ENCODE measurements around the gene SRSF4. TPM values are rescaled to one million over a fixed set of nuclear protein-coding genes. Genes with fewer than 3 reads are reported as not detected.

SRSF4 gene
- polyA plus RNA-seq, 1 of the 3 experiments (the other 2 are of a cell fraction): 62.6 TPM

GRCh38 chr1:29129916-29130315 is 51.8 kb downstream of the SRSF4 start (continued):
- TF ChIP-seq MEF2A (IDR thresholded peaks at IDR 0.05; ENCODE audit: borderline replicate concordance, low read depth) (no peak), RCOR1 (IDR thresholded peaks at IDR 0.05; ENCODE audit: low read length) (no peak), TEAD4 (IDR thresholded peaks at IDR 0.05; ENCODE audit: borderline replicate concordance, insufficient read depth) (no peak), CTCF (IDR thresholded peaks at IDR 0.05) (no peak), MXI1 (IDR thresholded peaks at IDR 0.05; ENCODE audit: low read depth, low read length) (no peak)

GRCh38 chr1:29128739-29129138 is 53.0 kb downstream of the SRSF4 start:
- POLR2A ChIA-PET: no interaction called here
- no peaks in the 10 kb centered on the region for H3K79me2 ChIP-seq (ENCODE audit: insufficient read depth)
- H4K20me1 ChIP-seq (ENCODE audit: insufficient read depth): no peaks in the 10 kb centered on the region
- peaks cover 0 to 3% of the 10 kb centered on the region in 2 experiments; a peak in 1 of 4 replicates for H3K4me1 ChIP-seq (ENCODE audit: control insufficient read depth in 1 of 2, insufficient read depth in 2 of 2, low read depth in 1 of 2, low read length in 1 of 2)
- CTCF ChIA-PET: interaction anchor here (1.1 to 1.4 kb wide), 3 partner anchors 15 to 252 kb away, joined by 3 read pairs; no protein-coding TSS in a partner anchor
- no peak overlapping the region for H2AFZ ChIP-seq (ENCODE audit: low read depth)
- no peaks in the 10 kb centered on the region for H3K9me2 ChIP-seq
- H3K27me3 ChIP-seq (ENCODE audit: insufficient read depth): no peaks in the 10 kb centered on the region
- H3F3A ChIP-seq (replicated peaks; ENCODE audit: insufficient read depth): no peaks in the 10 kb centered on the region
- no peak for TF ChIP-seq TAF1 (IDR thresholded peaks at IDR 0.05; ENCODE audit: borderline replicate concordance, low read depth, low read length)
- TF ChIP-seq TEAD4 (IDR thresholded peaks at IDR 0.05; ENCODE audit: borderline replicate concordance, insufficient read depth): no peak
- TF ChIP-seq SIN3A (IDR thresholded peaks at IDR 0.05; ENCODE audit: borderline replicate concordance, low read depth, low read length): no peak
- no peak for TF ChIP-seq EP300 (IDR thresholded peaks at IDR 0.05; ENCODE audit: borderline replicate concordance in 1 of 2, low read depth in 1 of 2, low read length in 1 of 2)
- no peak for DNase-seq
- H3K9ac ChIP-seq: no peak overlapping the region
- no peaks in the 10 kb centered on the region for H3K9me3 ChIP-seq
- H3K4me3 ChIP-seq (ENCODE audit: low read depth in 2 of 2, low read length in 1 of 2): no peak overlapping the region
- no peak overlapping the region for H3K4me2 ChIP-seq
- H3K27ac ChIP-seq (ENCODE audit: low read depth in 2 of 2, low read length in 1 of 2): no peak overlapping the region
- H3K36me3 ChIP-seq (replicated peaks in 1 of 2; ENCODE audit: control insufficient read depth in 1 of 2, insufficient read depth in 2 of 2, low read length in 1 of 2): no peaks in the 10 kb centered on the region
- 76% methylated on average over 6 of the region's 6 CpGs for WGBS (ENCODE audit: low lambda C conversion rate)

- no peak overlapping the region for H3K4me3 ChIP-seq (ENCODE audit: low read depth in 2 of 2, low read length in 1 of 2)
- peaks cover 0 to 9% of the 10 kb centered on the region in 2 experiments; a peak in 1 of 4 replicates for H3K4me1 ChIP-seq (ENCODE audit: control insufficient read depth in 1 of 2, insufficient read depth in 2 of 2, low read depth in 1 of 2, low read length in 1 of 2)
- no peak overlapping the region for H3K4me2 ChIP-seq
- 100% methylated on average over 5 of the region's 6 CpGs for WGBS (ENCODE audit: low lambda C conversion rate)
- H4K20me1 ChIP-seq (ENCODE audit: insufficient read depth): no peaks in the 10 kb centered on the region
- no peak overlapping the region for H3K27ac ChIP-seq (ENCODE audit: low read depth in 2 of 2, low read length in 1 of 2)
- no peaks in the 10 kb centered on the region for H3K9me2 ChIP-seq
- no peak for TF ChIP-seq RCOR1 (IDR thresholded peaks at IDR 0.05; ENCODE audit: low read length)
- no peak for TF ChIP-seq JUND (IDR thresholded peaks at IDR 0.05)
- no peak for TF ChIP-seq MXI1 (IDR thresholded peaks at IDR 0.05; ENCODE audit: low read depth, low read length)
- no peaks in the 10 kb centered on the region for H3K79me2 ChIP-seq (ENCODE audit: insufficient read depth)
- no peak overlapping the region for H2AFZ ChIP-seq (ENCODE audit: low read depth)
- no peaks in the 10 kb centered on the region for H3F3A ChIP-seq (replicated peaks; ENCODE audit: insufficient read depth)
- ChIA-PET CTCF (no interaction called here), POLR2A (no interaction called here)
- DNase-seq: no peak
- no peaks in the 10 kb centered on the region for H3K9me3 ChIP-seq
- H3K9ac ChIP-seq: no peak overlapping the region
- H3K27me3 ChIP-seq (ENCODE audit: insufficient read depth): no peaks in the 10 kb centered on the region
- no peaks in the 10 kb centered on the region for H3K36me3 ChIP-seq (replicated peaks in 1 of 2; ENCODE audit: control insufficient read depth in 1 of 2, insufficient read depth in 2 of 2, low read length in 1 of 2)
These were observed 55.5 kb downstream of the SRSF4 start for GRCh38 chr1:29126198-29126597.

Measured in SK-N-SH (cell line).